Hepatocyte (in vitro differentiated cells): ENCODE results near the gene INVS. TPM values are rescaled to one million over a fixed set of nuclear protein-coding genes. Genes with fewer than 3 reads are reported as not detected.

Experiments used
- DNase-seq: peaks from one replicate; pipeline ENCODE4 v3.0.0-alpha.2; 2016; ENCODE audit warnings: low spot score
- H2AFZ ChIP-seq: fragments of 200-600 bp; sonication (generic); 2 replicates; pipeline ENCODE4 v1.6.0; 2016; ENCODE audit warnings: antibody characterized with exemption, mild to moderate bottlenecking
- H3K27ac ChIP-seq: fragments of 200-600 bp; sonication (generic); 2 replicates; pipeline ENCODE4 v1.5.1; 2016; ENCODE audit warnings: mild to moderate bottlenecking
- H3K27me3 ChIP-seq: fragments of 200-600 bp; sonication (generic); 2 replicates; pipeline ENCODE4 v1.6.1; 2016
- H3K36me3 ChIP-seq: fragments of 200-600 bp; sonication (generic); replicated peaks from 2 replicates; pipeline ENCODE4 v1.5.1; 2016; ENCODE audit warnings: low read depth; ENCODE audit not compliant: insufficient read depth
- H3K4me1 ChIP-seq: fragments of 200-600 bp; sonication (generic); 2 replicates; pipeline ENCODE4 v1.5.1; 2016; ENCODE audit warnings: mild to moderate bottlenecking, moderate library complexity; ENCODE audit not compliant: insufficient read depth
- H3K4me2 ChIP-seq: fragments of 200-600 bp; sonication (generic); 2 replicates; pipeline ENCODE4 v1.6.0; 2016
- H3K4me3 ChIP-seq: fragments of 200-600 bp; sonication (generic); 2 replicates; pipeline ENCODE4 v1.5.1; 2016; ENCODE audit warnings: mild to moderate bottlenecking
- H3K79me2 ChIP-seq: fragments of 200-600 bp; sonication (generic); 2 replicates; pipeline ENCODE4 v1.6.0; 2017; ENCODE audit warnings: mild to moderate bottlenecking
- H3K9me2 ChIP-seq: fragments of 200-600 bp; sonication (generic); replicated peaks from 2 replicates; pipeline ENCODE4 v1.6.0; 2017; ENCODE audit warnings: mild to moderate bottlenecking; ENCODE audit not compliant: insufficient read depth
- H3K9me3 ChIP-seq: fragments of 200-600 bp; sonication (generic); 2 replicates; pipeline ENCODE4 v1.5.1; 2016; ENCODE audit warnings: low read depth, mild to moderate bottlenecking
- H4K20me1 ChIP-seq: fragments of 200-600 bp; sonication (generic); 2 replicates; pipeline ENCODE4 v1.6.0; 2016; ENCODE audit warnings: mild to moderate bottlenecking; ENCODE audit not compliant: insufficient read depth, poor library complexity, severe bottlenecking
- CTCF ChIP-seq: fragments of 200-600 bp; sonication (generic); IDR thresholded peaks from 2 replicates; pipeline ENCODE4 v1.5.1; 2016; ENCODE audit warnings: antibody characterized with exemption, mild to moderate bottlenecking; ENCODE audit not compliant: poor library complexity
- EZH2 ChIP-seq: fragments of 200-600 bp; sonication (generic); IDR thresholded peaks from 2 replicates; pipeline ENCODE4 v1.6.1; 2016; ENCODE audit warnings: antibody characterized with exemption, mild to moderate bottlenecking, borderline replicate concordance
- EZH2phosphoT487 ChIP-seq: fragments of 200-600 bp; sonication (generic); IDR thresholded peaks from one replicate; pipeline ENCODE4 v1.6.1; 2018; ENCODE audit warnings: antibody characterized with exemption, mild to moderate bottlenecking, low read depth, moderate library complexity; ENCODE audit not compliant: unreplicated experiment, severe bottlenecking
- WGBS: methylation state at CpG from one replicate; pipeline ENCODE4 v1.1.6; 2016; ENCODE audit warnings: low lambda C conversion rate; ENCODE audit errors: missing lambda C conversion rate; 5-methylcytosine and 5-hydroxymethylcytosine counted together
- polyA plus RNA-seq: library from polyadenylated mRNA; unstranded; fragments of >200 nt; fragmentation: Nextera tagmentation; extraction: Ambion mirVana; gene quantifications from 2 replicates; pipeline ENCODE4 v1.2.1, GENCODE V29; 2016
- total RNA-seq: library from RNA; depleted of rRNA; stranded (reverse); fragments of >200 nt; gene quantifications from 2 replicates; pipeline ENCODE4 v1.2.3, GENCODE V29; 2014

Gene INVS
- total and polyA plus RNA-seq, 2 experiments from 2014 or later = 10.1 to 26.5 TPM

GRCh38 chr9:100070104-100071041 is 28.7 kb upstream of the INVS start:
- no peaks in the 10 kb centered on the region for H3K4me1 ChIP-seq
- DNase-seq = no peak
- no peak overlapping the region for H3K4me3 ChIP-seq
- no peaks in the 10 kb centered on the region for H3K27me3 ChIP-seq
- H3K9me3 ChIP-seq = no peaks in the 10 kb centered on the region
- no peak overlapping the region for H2AFZ ChIP-seq
- no peak overlapping the region for H3K4me2 ChIP-seq
- H3K36me3 ChIP-seq = no peaks in the 10 kb centered on the region
- WGBS = 79% methylated on average over 2 of the region's 2 CpGs
- H3K27ac ChIP-seq = no peak overlapping the region
- peaks cover 22% of the 10 kb centered on the region for H4K20me1 ChIP-seq
- H3K79me2 ChIP-seq = peaks cover 66% of the 10 kb centered on the region
- H3K9me2 ChIP-seq = no peaks in the 10 kb centered on the region
- TF ChIP-seq CTCF (no peak), EZH2 (no peak), EZH2phosphoT487 (no peak)

DNA sequence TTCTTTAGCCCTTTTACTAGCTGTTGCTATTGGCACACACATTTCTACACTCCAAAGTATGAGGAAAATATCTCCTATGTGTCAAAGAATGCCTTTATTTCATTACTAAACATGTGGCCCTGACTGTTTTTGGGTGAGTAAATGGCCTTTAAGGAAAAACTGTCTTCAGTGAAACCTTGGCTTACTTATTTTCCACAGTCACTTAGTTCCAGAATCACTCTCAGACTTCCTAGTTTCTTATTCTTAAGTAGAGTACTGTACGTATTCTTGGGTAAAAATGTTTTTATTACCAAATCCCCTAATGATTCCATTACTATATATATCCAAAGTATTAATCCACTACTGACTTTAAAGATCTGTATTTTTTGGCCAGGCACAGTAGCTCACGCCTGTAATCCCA is 27.8 kb upstream of the INVS start:
- peaks cover 66% of the 10 kb centered on the region for H3K79me2 ChIP-seq

DNA sequence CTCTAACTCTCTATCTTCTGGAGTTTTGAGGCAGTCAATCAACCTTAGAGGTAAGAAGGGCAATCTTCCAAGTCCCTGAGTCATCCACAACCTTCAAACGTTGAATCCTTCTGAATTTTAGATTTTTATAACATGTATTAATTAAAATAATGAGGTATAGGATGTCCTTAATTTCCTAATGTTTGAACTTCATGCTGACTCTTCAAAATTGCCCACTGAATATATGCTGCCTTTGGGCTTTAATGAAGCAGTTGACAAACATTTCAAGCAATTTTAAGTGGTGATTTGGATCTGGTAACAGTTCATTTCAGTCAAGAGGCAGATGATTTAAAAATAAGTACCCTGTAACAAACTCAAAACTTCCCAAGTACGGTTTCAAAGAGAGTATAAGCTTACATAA is 26.2 kb upstream of the INVS start:
- DNase-seq = no peak
- H3K9me3 ChIP-seq = no peaks in the 10 kb centered on the region
- H3K27ac ChIP-seq = no peak overlapping the region
- no peak overlapping the region for H3K4me3 ChIP-seq
- no peak overlapping the region for H3K4me2 ChIP-seq
- H3K4me1 ChIP-seq = no peaks in the 10 kb centered on the region
- 92% methylated on average over 2 of the region's 2 CpGs for WGBS
- peaks cover 79% of the 10 kb centered on the region for H3K79me2 ChIP-seq
- peaks cover 24% of the 10 kb centered on the region for H4K20me1 ChIP-seq
- no peak for TF ChIP-seq EZH2
- TF ChIP-seq EZH2phosphoT487 = no peak
- TF ChIP-seq CTCF = no peak
- H3K27me3 ChIP-seq = no peaks in the 10 kb centered on the region
- no peaks in the 10 kb centered on the region for H3K9me2 ChIP-seq
- H3K36me3 ChIP-seq = no peaks in the 10 kb centered on the region
- no peak overlapping the region for H2AFZ ChIP-seq

More for the DNA sequence above, 27.8 kb upstream of the INVS start:
- no peak overlapping the region for H3K4me3 ChIP-seq
- H3K36me3 ChIP-seq = no peaks in the 10 kb centered on the region
- peaks cover 24% of the 10 kb centered on the region for H4K20me1 ChIP-seq
- H3K9me2 ChIP-seq = no peaks in the 10 kb centered on the region
- DNase-seq = no peak
- H2AFZ ChIP-seq = no peak overlapping the region
- H3K9me3 ChIP-seq = no peaks in the 10 kb centered on the region
- H3K27ac ChIP-seq = no peak overlapping the region
- whole genome bisulfite sequencing = 89% methylated on average over 2 of the region's 2 CpGs
- no peak overlapping the region for H3K4me2 ChIP-seq
- H3K4me1 ChIP-seq = no peaks in the 10 kb centered on the region
- TF ChIP-seq EZH2phosphoT487 (no peak), EZH2 (no peak), CTCF (no peak)
- no peaks in the 10 kb centered on the region for H3K27me3 ChIP-seq
